Panc1 (cell line): ENCODE measurements around the gene PSORS1C2. TPM values are rescaled to one million over a fixed set of nuclear protein-coding genes. Genes with fewer than 3 reads are reported as not detected.
A peak's percentile ranks its signal among the peaks of the same experiment; 100 is the strongest.

Experiments used
- ATAC-seq: fragments of 200-7000 bp; cut with Tn5 transposase; 2 replicates; pipeline ENCODE4 v1.9.1; 2020; ENCODE audit warnings: mild to moderate bottlenecking, moderate library complexity
- BruUV-seq: library from RNA; stranded (reverse); fragments of 400-500 nt; replicated peaks from 2 replicates; lab custom pipeline; 2021; lab: Mats Ljungman, UMichigan
- CTCF ChIA-PET: fragments of 300-600 bp; sonication (Branson Sonifier 250); formaldehyde crosslinking; loops from one replicate; lab custom pipeline; 2022; ENCODE audit warnings: antibody characterized with exemption; lab: Charles Lee
- POLR2A ChIA-PET: fragments of 300-600 bp; sonication (Branson Sonifier 250); formaldehyde crosslinking; loops from one replicate; lab custom pipeline; 2022; ENCODE audit warnings: antibody characterized with exemption; lab: Charles Lee
- DNase-seq: peaks from one replicate; pipeline ENCODE4 v3.0.0-alpha.2; 2010; ENCODE audit warnings: low read depth, low spot score
- H3K27ac ChIP-seq: 2 replicates; pipeline ENCODE4 v1.5.1; 2011; ENCODE audit warnings: mild to moderate bottlenecking, low read length, inconsistent platforms
- H3K27me3 ChIP-seq: fragments of 200-500 bp; sonication (Bioruptor generic); 2 replicates; pipeline ENCODE4 v1.6.0; 2014; ENCODE audit warnings: low read length, inconsistent platforms; ENCODE audit not compliant: control insufficient read depth, insufficient read depth
- H3K36me3 ChIP-seq: fragments of 200-500 bp; sonication (Bioruptor generic); 2 replicates; pipeline ENCODE4 v1.5.1; 2014; ENCODE audit warnings: inconsistent platforms, mild to moderate bottlenecking, low read length, moderate library complexity; ENCODE audit not compliant: control insufficient read depth, insufficient read depth
- H3K4me1 ChIP-seq: 2 replicates; pipeline ENCODE4 v1.5.1; 2011; ENCODE audit warnings: inconsistent platforms, mild to moderate bottlenecking, low read length, moderate library complexity; ENCODE audit not compliant: control insufficient read depth, insufficient read depth
- H3K4me3 ChIP-seq, 2 experiments: 2 replicates each; pipeline ENCODE4 v1.5.1; 2011 to 2012; ENCODE audit warnings: low read depth in 2 of 2, low read length in 2 of 2, mild to moderate bottlenecking in 2 of 2, inconsistent platforms in 1 of 2, moderate library complexity in 1 of 2
- H3K9me3 ChIP-seq: fragments of 200-500 bp; sonication (Bioruptor generic); 2 replicates; pipeline ENCODE4 v1.5.1; 2014; ENCODE audit warnings: low read depth, mild to moderate bottlenecking, inconsistent platforms, low read length, moderate library complexity; ENCODE audit not compliant: control insufficient read depth, insufficient read depth
- CTCF ChIP-seq: fragments of 450-650 bp; IDR thresholded peaks from 2 replicates; pipeline ENCODE4 v1.5.1; 2017; ENCODE audit warnings: mild to moderate bottlenecking
- POLR2AphosphoS5 ChIP-seq: IDR thresholded peaks from 2 replicates; pipeline ENCODE4 v1.6.1; 2012; ENCODE audit warnings: mild to moderate bottlenecking, low read depth, low read length, moderate library complexity
- REST ChIP-seq, 2 experiments: IDR thresholded peaks; 2 replicates each; pipeline ENCODE4 v1.6.1; 2011 to 2012; ENCODE audit warnings: low read depth in 2 of 2, control low read depth in 1 of 2, low read length in 1 of 2, mild to moderate bottlenecking in 1 of 2, moderate library complexity in 1 of 2; ENCODE audit not compliant: insufficient read depth in 1 of 2
- SIN3A ChIP-seq: IDR thresholded peaks from 2 replicates; pipeline ENCODE4 v1.6.1; 2012; ENCODE audit warnings: low read depth, mild to moderate bottlenecking, low read length, moderate library complexity, borderline replicate concordance; ENCODE audit not compliant: insufficient read depth
- TCF7L2 ChIP-seq: IDR thresholded peaks from 2 replicates; pipeline ENCODE4 v1.6.1; 2011; ENCODE audit warnings: mild to moderate bottlenecking, low read depth, low read length, inconsistent platforms
- in situ Hi-C: cut with HindIII; loops from 2 replicates; pipeline ENCODE4 v1.10.0; 2016; ENCODE audit warnings: low sequenced_read_pairs, low pct_unique_long_range_greater_than_20kb
- intact Hi-C: fragments of 100-400 bp; cut with micrococcal nuclease; formaldehyde crosslinking; loops from one replicate; pipeline ENCODE4 v1.10.0; 2022; ENCODE audit not compliant: unreplicated experiment
- total RNA-seq: library from RNA; stranded (reverse); gene quantifications from one replicate; pipeline ENCODE4 v1.2.1, GENCODE V29; 2021; ENCODE audit not compliant: unreplicated experiment

Gene PSORS1C2
- total RNA-seq, 1 experiment from 2014 or later = not detected

GRCh38 chr6:31180500-31180899 is 41.6 kb upstream of the PSORS1C2 start:
- TF ChIP-seq SIN3A (no peak), CTCF (no peak), POLR2AphosphoS5 (no peak), REST (IDR thresholded peaks at IDR 0.05; ENCODE audit: insufficient read depth in 1 of 2, low read depth in 2 of 2, low read length in 1 of 2) (no peak), TCF7L2 (no peak)
- in situ Hi-C loops (no loop called here), intact Hi-C loops (no loop called here)
- Histone ChIP-seq H3K9me3 (no peaks in the 10 kb centered on the region), H3K36me3 (no peaks in the 10 kb centered on the region), H3K27me3 (no peaks in the 10 kb centered on the region), H3K4me1 (no peaks in the 10 kb centered on the region), H3K4me3 (no peak overlapping the region), H3K27ac (no peak overlapping the region)
- POLR2A ChIA-PET = no interaction called here
- BruUV-seq = no TSS peak
- CTCF ChIA-PET = no interaction called here
- peak; percentile 69; the same call in 1 of the 2 replicates for ATAC-seq
- no peak for DNase-seq

GRCh38 chr6:31179896-31180295 is 41.0 kb upstream of the PSORS1C2 start:
- Histone ChIP-seq H3K9me3 (no peaks in the 10 kb centered on the region), H3K27ac (no peak overlapping the region), H3K36me3 (no peaks in the 10 kb centered on the region), H3K4me3 (no peak overlapping the region), H3K4me1 (no peaks in the 10 kb centered on the region), H3K27me3 (no peaks in the 10 kb centered on the region)
- in situ Hi-C loops (no loop called here), intact Hi-C loops (no loop called here)
- no peak for DNase-seq
- no peak for ATAC-seq
- BruUV-seq = no TSS peak
- ChIA-PET CTCF (no interaction called here), POLR2A (no interaction called here)
- TF ChIP-seq SIN3A (no peak), CTCF (no peak), POLR2AphosphoS5 (no peak), REST (IDR thresholded peaks at IDR 0.05; ENCODE audit: insufficient read depth in 1 of 2, low read depth in 2 of 2, low read length in 1 of 2) (no peak), TCF7L2 (no peak)
